ENCODE measurements around the gene MRPL46. TPM values are rescaled to one million over a fixed set of nuclear protein-coding genes. Genes with fewer than 3 reads are reported as not detected.

The MRPL46 gene
- total RNA-seq, 5 donors from 2014 or later (not counting 1 experiment from before 2014, with no cell fraction given) = 12.0 to 26.4 (median 21.0) TPM

- Histone ChIP-seq H3K27me3 (replicated peaks in 1 of 2; ENCODE audit: control insufficient read depth in 2 of 2, extremely low read depth in 1 of 2, insufficient read depth in 2 of 2, low read length in 1 of 2) (no peaks in the 10 kb centered on the region), H3K4me1 (ENCODE audit: control insufficient read depth in 1 of 2, extremely low read depth in 1 of 2, insufficient read depth in 2 of 2, low read length in 2 of 2) (no peaks in the 10 kb centered on the region), H3K9me3 (no peaks in the 10 kb centered on the region), H3K36me3 (ENCODE audit: control insufficient read depth in 2 of 2, extremely low read depth in 1 of 2, insufficient read depth in 1 of 2, low read length in 1 of 2) (peaks cover 4 to 33% of the 10 kb centered on the region in 2 donors), H3K4me3 (ENCODE audit: control insufficient read depth in 1 of 2, extremely low read depth in 1 of 2, low read length in 1 of 2) (no peak overlapping the region), H3K27ac (ENCODE audit: low read length) (no peak overlapping the region)
- no peak for DNase-seq
- H3K4me3 Mint-ChIP-seq = no peak overlapping the region
- ChIA-PET CTCF (interaction anchor here in 1 of 2 donors (0.6 kb wide), 1 partner anchor 8 kb away, joined by 6 read pairs; no protein-coding TSS in a partner anchor), POLR2A (no interaction called here)
- WGBS (ENCODE audit: insufficient coverage) = 85% methylated on average over 4 of the region's 4 CpGs
- H3K36me3 Mint-ChIP-seq = peaks cover 63% of the 10 kb centered on the region
- peaks cover 0 to 4% (median 0%) of the 10 kb centered on the region in 3 donors for H3K4me1 Mint-ChIP-seq
- no peak overlapping the region for H3K27ac Mint-ChIP-seq
- H3K9me3 Mint-ChIP-seq = no peaks in the 10 kb centered on the region
- ATAC-seq (replicated peaks in 1 of 4) = no peak
- no peaks in the 10 kb centered on the region for H3K27me3 Mint-ChIP-seq
Observed at GRCh38 chr15:88509321-88509720, 42.1 kb upstream of the MRPL46 start.

- CTCF ChIA-PET = interaction anchor here in 1 of 2 donors (0.6 kb wide), 2 partner anchors 9 to 95 kb away, joined by 3 to 5 read pairs; no protein-coding TSS in a partner anchor
- ATAC-seq (replicated peaks in 1 of 4) = no peak
Observed at GRCh38 chr15:88506628-88507027, 39.4 kb upstream of the MRPL46 start.

GRCh38 chr15:88505721-88506120 is 38.5 kb upstream of the MRPL46 start:
- no CpG with 5 or more reads among the region's 2 CpGs for WGBS (ENCODE audit: insufficient coverage)
- POLR2A ChIA-PET = no interaction called here

More at GRCh38 chr15:88506628-88507027, 39.4 kb upstream of the MRPL46 start:
- Histone ChIP-seq H3K36me3 (ENCODE audit: control insufficient read depth in 2 of 2, extremely low read depth in 1 of 2, insufficient read depth in 1 of 2, low read length in 1 of 2) (peaks cover 4 to 27% of the 10 kb centered on the region in 2 donors), H3K4me3 (ENCODE audit: control insufficient read depth in 1 of 2, extremely low read depth in 1 of 2, low read length in 1 of 2) (no peak overlapping the region), H3K27me3 (replicated peaks in 1 of 2; ENCODE audit: control insufficient read depth in 2 of 2, extremely low read depth in 1 of 2, insufficient read depth in 2 of 2, low read length in 1 of 2) (no peaks in the 10 kb centered on the region), H3K9me3 (no peaks in the 10 kb centered on the region), H3K27ac (ENCODE audit: low read length) (no peak overlapping the region), H3K4me1 (ENCODE audit: control insufficient read depth in 1 of 2, extremely low read depth in 1 of 2, insufficient read depth in 2 of 2, low read length in 2 of 2) (no peaks in the 10 kb centered on the region)
- POLR2A ChIA-PET = no interaction called here
- Mint-ChIP-seq H3K4me1 (peaks cover 0 to 4% (median 0%) of the 10 kb centered on the region in 3 donors), H3K27ac (no peak overlapping the region), H3K9me3 (no peaks in the 10 kb centered on the region), H3K27me3 (no peaks in the 10 kb centered on the region), H3K4me3 (no peak overlapping the region), H3K36me3 (peaks cover 66% of the 10 kb centered on the region)
- no peak for DNase-seq

GRCh38 chr15:88504445-88504844 is 37.3 kb upstream of the MRPL46 start:
- peaks cover 0 to 4% (median 0%) of the 10 kb centered on the region in 3 donors for H3K4me1 Mint-ChIP-seq

More at GRCh38 chr15:88505721-88506120, 38.5 kb upstream of the MRPL46 start:
- no peaks in the 10 kb centered on the region for H3K27me3 Mint-ChIP-seq
- CTCF ChIA-PET = no interaction called here
- H3K4me3 Mint-ChIP-seq = no peak overlapping the region
- H3K27ac ChIP-seq (ENCODE audit: low read length) = no peak overlapping the region
- H3K36me3 ChIP-seq (ENCODE audit: control insufficient read depth in 2 of 2, extremely low read depth in 1 of 2, insufficient read depth in 1 of 2, low read length in 1 of 2) = peaks cover 4 to 20% of the 10 kb centered on the region in 2 donors
- peaks cover 62% of the 10 kb centered on the region for H3K36me3 Mint-ChIP-seq
- no peak overlapping the region for H3K27ac Mint-ChIP-seq
- H3K9me3 Mint-ChIP-seq = no peaks in the 10 kb centered on the region
- H3K27me3 ChIP-seq (replicated peaks in 1 of 2; ENCODE audit: control insufficient read depth in 2 of 2, extremely low read depth in 1 of 2, insufficient read depth in 2 of 2, low read length in 1 of 2) = no peaks in the 10 kb centered on the region
- ATAC-seq (replicated peaks in 1 of 4) (no peak), DNase-seq (no peak)
- H3K4me1 Mint-ChIP-seq = peaks cover 0 to 4% (median 0%) of the 10 kb centered on the region in 3 donors
- no peaks in the 10 kb centered on the region for H3K9me3 ChIP-seq
- H3K4me1 ChIP-seq (ENCODE audit: control insufficient read depth in 1 of 2, extremely low read depth in 1 of 2, insufficient read depth in 2 of 2, low read length in 2 of 2) = no peaks in the 10 kb centered on the region
- H3K4me3 ChIP-seq (ENCODE audit: control insufficient read depth in 1 of 2, extremely low read depth in 1 of 2, low read length in 1 of 2) = no peak overlapping the region

GRCh38 chr15:88498996-88499395 is 31.8 kb upstream of the MRPL46 start:
- Mint-ChIP-seq H3K27me3 (no peaks in the 10 kb centered on the region), H3K27ac (no peak overlapping the region), H3K4me3 (no peak overlapping the region), H3K36me3 (peaks cover 22% of the 10 kb centered on the region), H3K4me1 (no peaks in the 10 kb centered on the region), H3K9me3 (no peaks in the 10 kb centered on the region)
- no peaks in the 10 kb centered on the region for H3K4me1 ChIP-seq (ENCODE audit: control insufficient read depth in 1 of 2, extremely low read depth in 1 of 2, insufficient read depth in 2 of 2, low read length in 2 of 2)
- peaks cover 4 to 5% of the 10 kb centered on the region in 2 donors for H3K36me3 ChIP-seq (ENCODE audit: control insufficient read depth in 2 of 2, extremely low read depth in 1 of 2, insufficient read depth in 1 of 2, low read length in 1 of 2)
- ATAC-seq (replicated peaks in 1 of 4) (no peak), DNase-seq (no peak)
- CTCF ChIA-PET = no interaction called here
- no peak overlapping the region for H3K27ac ChIP-seq (ENCODE audit: low read length)
- H3K4me3 ChIP-seq (ENCODE audit: control insufficient read depth in 1 of 2, extremely low read depth in 1 of 2, low read length in 1 of 2) = no peak overlapping the region
- no peaks in the 10 kb centered on the region for H3K9me3 ChIP-seq
- POLR2A ChIA-PET = no interaction called here
- WGBS (ENCODE audit: insufficient coverage) = 86% methylated on average over 1 of the region's 3 CpGs
- H3K27me3 ChIP-seq (replicated peaks in 1 of 2; ENCODE audit: control insufficient read depth in 2 of 2, extremely low read depth in 1 of 2, insufficient read depth in 2 of 2, low read length in 1 of 2) = no peaks in the 10 kb centered on the region

More at GRCh38 chr15:88504445-88504844, 37.3 kb upstream of the MRPL46 start:
- Histone ChIP-seq H3K27me3 (replicated peaks in 1 of 2; ENCODE audit: control insufficient read depth in 2 of 2, extremely low read depth in 1 of 2, insufficient read depth in 2 of 2, low read length in 1 of 2) (no peaks in the 10 kb centered on the region), H3K36me3 (ENCODE audit: control insufficient read depth in 2 of 2, extremely low read depth in 1 of 2, insufficient read depth in 1 of 2, low read length in 1 of 2) (peaks cover 4 to 8% of the 10 kb centered on the region in 2 donors), H3K9me3 (no peaks in the 10 kb centered on the region), H3K4me1 (ENCODE audit: control insufficient read depth in 1 of 2, extremely low read depth in 1 of 2, insufficient read depth in 2 of 2, low read length in 2 of 2) (no peaks in the 10 kb centered on the region), H3K27ac (ENCODE audit: low read length) (no peak overlapping the region), H3K4me3 (ENCODE audit: control insufficient read depth in 1 of 2, extremely low read depth in 1 of 2, low read length in 1 of 2) (no peak overlapping the region)
- Mint-ChIP-seq H3K4me3 (no peak overlapping the region), H3K36me3 (peaks cover 52% of the 10 kb centered on the region), H3K9me3 (no peaks in the 10 kb centered on the region), H3K27ac (no peak overlapping the region), H3K27me3 (no peaks in the 10 kb centered on the region)
- no peak for DNase-seq
- CTCF ChIA-PET = no interaction called here
- WGBS (ENCODE audit: insufficient coverage) = 56% methylated on average over 1 of the region's 1 CpG
- POLR2A ChIA-PET = no interaction called here
- ATAC-seq (replicated peaks in 1 of 4) = no peak

GRCh38 chr15:88497109-88497765 is 30.0 kb upstream of the MRPL46 start:
- peaks cover 14% of the 10 kb centered on the region for H3K36me3 Mint-ChIP-seq
- ChIA-PET CTCF (no interaction called here), POLR2A (no interaction called here)
- H3K4me1 Mint-ChIP-seq = no peaks in the 10 kb centered on the region
- Histone ChIP-seq H3K27ac (ENCODE audit: low read length) (no peak overlapping the region), H3K4me1 (ENCODE audit: control insufficient read depth in 1 of 2, extremely low read depth in 1 of 2, insufficient read depth in 2 of 2, low read length in 2 of 2) (no peaks in the 10 kb centered on the region), H3K9me3 (no peaks in the 10 kb centered on the region), H3K4me3 (ENCODE audit: control insufficient read depth in 1 of 2, extremely low read depth in 1 of 2, low read length in 1 of 2) (no peak overlapping the region), H3K36me3 (ENCODE audit: control insufficient read depth in 2 of 2, extremely low read depth in 1 of 2, insufficient read depth in 1 of 2, low read length in 1 of 2) (peaks cover 0 to 6% of the 10 kb centered on the region in 2 donors), H3K27me3 (replicated peaks in 1 of 2; ENCODE audit: control insufficient read depth in 2 of 2, extremely low read depth in 1 of 2, insufficient read depth in 2 of 2, low read length in 1 of 2) (no peaks in the 10 kb centered on the region)
- no peak overlapping the region for H3K4me3 Mint-ChIP-seq
- DNase-seq = no peak
- H3K9me3 Mint-ChIP-seq = no peaks in the 10 kb centered on the region
- WGBS (ENCODE audit: insufficient coverage) = 92% methylated on average over 8 of the region's 11 CpGs
- H3K27me3 Mint-ChIP-seq = no peaks in the 10 kb centered on the region
- no peak for ATAC-seq (replicated peaks in 1 of 4)
- H3K27ac Mint-ChIP-seq = no peak overlapping the region
